ENCODE results near the gene TMEM167B. TPM values are rescaled to one million over a fixed set of nuclear protein-coding genes. Genes with fewer than 3 reads are reported as not detected.

TMEM167B gene
- 16.6 and 17.2 TPM in 2 replicates for total RNA-seq

GRCh38 chr1:109090196-109091077, at the start of gene TMEM167B:
TSS of gene TMEM167B (plus strand) at chr1:109090764. CDS start at chr1:109090873, 109 bp downstream.

GRCh38 chr1:109041621-109042468, 48.7 kb upstream of the TMEM167B start, which contains the start of gene WDR47:
TSS of gene WDR47 (minus strand) at chr1:109042102. CDS start at chr1:109023512, 18,590 bp downstream.

GRCh38 chr1:109075531-109076490, 14.8 kb upstream of the TMEM167B start, which contains the start of gene TAF13:
TSS of gene TAF13 (minus strand) at chr1:109076003. CDS start at chr1:109075947, 56 bp downstream.

GRCh38 chr1:109113590-109114341, 23.2 kb downstream of the TMEM167B start, which contains the start of gene ELAPOR1:
TSS of gene ELAPOR1 (plus strand) at chr1:109114115. CDS start at chr1:109114184, 69 bp downstream.

Other genes starting within 250 kb of the TMEM167B start
- not detected in 2 replicates for gene AKNAD1, start 233.7 kb upstream of the TMEM167B start, total RNA-seq
- 21.1 and 24.5 TPM in 2 replicates for gene GPSM2, start 213.8 kb upstream of the TMEM167B start, total RNA-seq
- 30.2 and 37.8 TPM in 2 replicates for gene CLCC1, start 127.3 kb upstream of the TMEM167B start, total RNA-seq
- 14.3 and 22.2 TPM in 2 replicates for gene WDR47, start 48.7 kb upstream of the TMEM167B start, total RNA-seq
- 79.6 and 140 TPM in 2 replicates for gene TAF13, start 14.8 kb upstream of the TMEM167B start, total RNA-seq
- gene ELAPOR1, start 23.4 kb downstream of the TMEM167B start, total RNA-seq = 0.15 and 0.32 TPM in 2 replicates
- gene SARS1, start 123.2 kb downstream of the TMEM167B start, total RNA-seq = 222 and 344 TPM in 2 replicates
- gene CELSR2, start 158.8 kb downstream of the TMEM167B start, total RNA-seq = 0.65 and 0.76 TPM in 2 replicates
- gene PSRC1, start 192.4 kb downstream of the TMEM167B start, total RNA-seq = 7.5 and 12.3 TPM in 2 replicates
- gene MYBPHL, start 216.2 kb downstream of the TMEM167B start, total RNA-seq = not detected in 2 replicates

Data from epithelial cell of umbilical artery (primary cell).